Lower leg skin (tissue), 4 donors: ENCODE data around the gene SPATA46. TPM values are rescaled to one million over a fixed set of nuclear protein-coding genes. Genes with fewer than 3 reads are reported as not detected.

Source experiments
- DNase-seq, 2 donors: peaks; one replicate each; pipeline ENCODE4 v3.0.0-alpha.2; 2019; ENCODE audit warnings: low spot score in 2 of 2
- H3K4me3 ChIP-seq: fragments of 200-600 bp; sonication (generic); 2 replicates; pipeline ENCODE4 v1.5.1; 2017; ENCODE audit warnings: mild to moderate bottlenecking, low read depth; ENCODE audit not compliant: poor library complexity, severe bottlenecking
- CTCF ChIP-seq, 3 donors: fragments of 450-650 bp; IDR thresholded peaks; one replicate each; pipeline ENCODE4 v1.5.1; 2016; ENCODE audit warnings: antibody characterized with exemption in 3 of 3, mild to moderate bottlenecking in 3 of 3, moderate library complexity in 2 of 3
- POLR2A ChIP-seq, 2 donors: fragments of 450-650 bp; IDR thresholded peaks; one replicate each; pipeline ENCODE4 v1.6.1; 2016 to 2017; ENCODE audit warnings: antibody characterized with exemption in 2 of 2, mild to moderate bottlenecking in 1 of 2, moderate library complexity in 1 of 2
- WGBS, 2 donors: methylation state at CpG; one replicate each; pipeline ENCODE4 v1.1.5; 2018; 5-methylcytosine and 5-hydroxymethylcytosine counted together
- intact Hi-C: fragments of 100-400 bp; cut with DNase I; formaldehyde crosslinking; loops from one replicate; pipeline ENCODE4 v1.15.0; 2023; ENCODE audit warnings: low total_unique reads
- total RNA-seq, 4 donors: library from RNA; depleted of rRNA; stranded (reverse); fragments of >200 nt; gene quantifications; one replicate each; pipeline ENCODE4 v1.1.0, GENCODE V29; 2016

SPATA46 gene
- total RNA-seq, 4 donors from 2014 or later, result not detected

GRCh38 chr1:162389021-162389818 lies 12.6 kb upstream of the SPATA46 start:
- 40 to 41% methylated on average over 11 of the region's 11 CpGs for WGBS, 2 donors
- no peak overlapping the region for H3K4me3 ChIP-seq
- intact Hi-C loops, result no loop called here
- TF ChIP-seq CTCF (IDR thresholded peaks at IDR 0.05) (no peak), POLR2A (IDR thresholded peaks at IDR 0.05) (no peak)
- peak in 1 of 2 donors; percentile 74 for DNase-seq

GRCh38 chr1:162388615-162389014 lies 12.0 kb upstream of the SPATA46 start:
- intact Hi-C loops, result no loop called here

GRCh38 chr1:162388083-162388594 lies 11.5 kb upstream of the SPATA46 start:
- no peak overlapping the region for H3K4me3 ChIP-seq
- TF ChIP-seq POLR2A (IDR thresholded peaks at IDR 0.05) (no peak), CTCF (IDR thresholded peaks at IDR 0.05) (no peak)
- DNase-seq, result no peak
- 90 to 92% methylated on average over 8 of the region's 8 CpGs for whole genome bisulfite sequencing, 2 donors
- intact Hi-C loops, result no loop called here

More at GRCh38 chr1:162388615-162389014, 12.0 kb upstream of the SPATA46 start:
- 79 to 96% methylated on average over 5 of the region's 5 CpGs for WGBS, 2 donors
- no peak for TF ChIP-seq CTCF (IDR thresholded peaks at IDR 0.05)
- TF ChIP-seq POLR2A (IDR thresholded peaks at IDR 0.05), result no peak
- peak in 1 of 2 donors; percentile 81 for DNase-seq
- H3K4me3 ChIP-seq, result no peak overlapping the region

- no peak for TF ChIP-seq POLR2A (IDR thresholded peaks at IDR 0.05)
- TF ChIP-seq CTCF (IDR thresholded peaks at IDR 0.05), result no peak
- WGBS, 2 donors, result 79 to 81% methylated on average over 20 of the region's 20 CpGs
- H3K4me3 ChIP-seq, result no peak overlapping the region
- peak in 1 of 2 donors; percentile 72 for DNase-seq
- intact Hi-C loops, result no loop called here
Measured at GRCh38 chr1:162387226-162388082, 10.8 kb upstream of the SPATA46 start.

- intact Hi-C loops, result no loop called here
- WGBS, 2 donors, result 79 to 93% methylated on average over 8 of the region's 8 CpGs
- DNase-seq, result peak in 1 of 2 donors; percentile 73
Measured at GRCh38 chr1:162386292-162387225, 9.9 kb upstream of the SPATA46 start.

More at GRCh38 chr1:162386292-162387225, 9.9 kb upstream of the SPATA46 start:
- no peak overlapping the region for H3K4me3 ChIP-seq
- TF ChIP-seq CTCF (IDR thresholded peaks at IDR 0.05) (no peak), POLR2A (IDR thresholded peaks at IDR 0.05) (no peak)
